K562 treated with DMSO at 1 percent for 4 hours (cell line): ENCODE results near the gene MAGEC3. TPM values are rescaled to one million over a fixed set of nuclear protein-coding genes. Genes with fewer than 3 reads are reported as not detected.

Experiments
- total RNA-seq: library from RNA; unstranded; fragments of 300-600 nt; gene quantifications from 2 replicates; pipeline ENCODE4 v1.2.3, GENCODE V29; 2022; ENCODE audit not compliant: insufficient read depth

MAGEC3 gene, protein sequence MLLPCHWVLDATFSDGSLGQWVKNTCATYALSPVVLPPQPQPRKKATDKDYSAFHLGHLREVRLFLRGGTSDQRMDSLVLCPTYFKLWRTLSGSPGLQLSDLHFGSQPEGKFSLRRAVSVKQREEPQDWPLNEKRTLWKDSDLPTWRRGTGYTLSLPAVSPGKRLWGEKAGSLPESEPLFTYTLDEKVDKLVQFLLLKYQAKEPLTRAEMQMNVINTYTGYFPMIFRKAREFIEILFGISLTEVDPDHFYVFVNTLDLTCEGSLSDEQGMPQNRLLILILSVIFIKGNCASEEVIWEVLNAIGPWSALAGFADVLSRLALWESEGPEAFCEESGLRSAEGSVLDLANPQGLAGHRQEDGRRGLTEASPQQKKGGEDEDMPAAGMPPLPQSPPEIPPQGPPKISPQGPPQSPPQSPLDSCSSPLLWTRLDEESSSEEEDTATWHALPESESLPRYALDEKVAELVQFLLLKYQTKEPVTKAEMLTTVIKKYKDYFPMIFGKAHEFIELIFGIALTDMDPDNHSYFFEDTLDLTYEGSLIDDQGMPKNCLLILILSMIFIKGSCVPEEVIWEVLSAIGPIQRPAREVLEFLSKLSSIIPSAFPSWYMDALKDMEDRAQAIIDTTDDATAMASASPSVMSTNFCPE
- not detected in 2 replicates for total RNA-seq

DNA sequence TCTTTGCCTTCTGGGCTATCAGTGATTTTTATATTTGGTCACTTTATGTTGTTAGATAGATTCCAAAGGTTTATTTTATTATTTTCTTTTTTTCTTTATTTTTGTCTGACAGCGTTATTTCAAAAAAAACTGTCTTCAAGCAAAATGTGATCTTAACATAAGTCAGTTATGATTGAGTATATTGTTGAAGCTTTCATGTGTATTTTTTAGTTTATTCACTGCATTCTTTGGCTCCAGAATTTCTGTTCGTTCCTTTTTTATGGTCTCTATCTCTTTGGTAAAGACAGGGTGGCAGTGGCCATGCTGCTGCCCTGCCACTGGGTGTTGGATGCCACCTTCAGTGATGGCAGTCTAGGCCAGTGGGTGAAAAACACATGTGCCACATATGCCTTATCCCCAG is at the start of gene MAGEC3:
MAGEC3 (plus strand) TSS at position 301 of the 400 bp plus-strand sequence; CDS start at position 301, 0 bp downstream.

DNA sequence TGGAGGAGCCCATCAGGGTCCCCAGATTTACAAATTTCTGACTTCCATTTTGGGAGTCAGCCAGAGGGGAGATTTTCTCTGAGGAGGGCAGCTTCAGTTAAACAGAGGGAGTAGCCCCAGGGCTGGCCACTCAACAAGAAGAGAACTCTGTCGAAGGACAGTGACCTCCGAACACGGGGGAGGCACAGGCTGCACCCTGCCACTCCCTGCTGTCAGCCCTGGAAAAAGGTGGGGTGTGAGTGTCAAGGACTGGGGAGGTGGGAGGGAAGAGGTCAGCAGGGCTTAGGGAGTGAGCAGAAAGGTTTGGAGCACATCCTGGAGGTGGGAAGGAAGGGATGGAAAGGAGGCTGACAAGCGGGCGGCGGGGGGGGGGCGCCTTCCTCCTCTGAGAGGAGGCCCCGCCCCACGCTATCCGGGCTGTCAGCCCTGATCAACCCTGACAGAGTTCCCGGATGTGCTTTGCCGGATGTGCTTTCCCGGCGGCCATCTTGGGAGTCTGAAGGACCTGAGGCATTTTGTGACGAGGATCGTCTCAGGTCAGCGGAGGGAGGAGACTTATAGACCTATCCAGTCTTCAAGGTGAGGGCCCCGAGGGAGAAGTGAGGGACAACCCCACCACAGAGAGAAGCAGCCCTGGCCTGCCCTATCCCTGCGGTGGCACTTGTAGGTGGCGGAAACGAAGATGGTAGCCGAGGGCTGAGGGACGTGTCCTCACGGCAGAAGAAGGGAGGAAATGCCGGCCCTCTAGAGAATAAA is 65.5 kb downstream of the MAGEC3 start, which contains the start of gene MAGEC1:
MAGEC1 (plus strand) TSS at position 495 of the 756 bp plus-strand sequence. CDS start 1,179 bp downstream, outside the sequence.

Other genes with a start within 250 kb of the MAGEC3 start
- not detected in 2 replicates for gene SPANXA2, start 248.6 kb upstream of the MAGEC3 start, total RNA-seq
- not detected in 2 replicates for gene SPANXD, start 139.6 kb upstream of the MAGEC3 start, total RNA-seq
- gene MAGEC1, start 65.6 kb downstream of the MAGEC3 start, total RNA-seq = 14.3 and 14.7 TPM in 2 replicates